Loucy (cell line): ENCODE results near the gene PPP4R4.

ENCODE experiments used
- CTCF ChIP-seq: fragments of 200-600 bp; sonication (generic); conservative IDR thresholded peaks from 2 replicates; pipeline ENCODE4 v1.5.1; 2014; ENCODE audit warnings: mild to moderate bottlenecking, antibody characterized with exemption, low read length
- EZH2phosphoT487 ChIP-seq: fragments of 200-600 bp; IDR thresholded peaks from 2 replicates; pipeline ENCODE4 v1.6.1; 2018; ENCODE audit warnings: antibody characterized with exemption, mild to moderate bottlenecking, moderate library complexity, borderline replicate concordance

GRCh38 chr14:94267352-94267751, 93.2 kb downstream of the PPP4R4 start:
- TF ChIP-seq CTCF = no peak
- no peak for TF ChIP-seq EZH2phosphoT487
